IMR-90 (cell line): ENCODE results near the gene ONECUT2. TPM values are rescaled to one million over a fixed set of nuclear protein-coding genes. Genes with fewer than 3 reads are reported as not detected.

Experiments used
- polyA plus RNA-seq, 3 experiments: library from polyadenylated mRNA; depleted of rRNA; stranded (reverse); fragments of >200 nt; gene quantifications; 2 replicates each; pipeline ENCODE4 v1.2.3, GENCODE V29; 2012; ENCODE audit warnings: low replicate concordance in 1 of 3
- total RNA-seq: library from RNA; depleted of rRNA; stranded (reverse); fragments of >200 nt; gene quantifications from 2 replicates; pipeline ENCODE4 v1.2.3, GENCODE V29; 2012; rRNA removed

ONECUT2 gene
- total and polyA plus RNA-seq, 2 of the 4 experiments (the other 2 are of a cell fraction) = under 0.01 to 0.02 TPM

Other genes with a start within 250 kb of the ONECUT2 start
- gene ST8SIA3, start 82.8 kb upstream of the ONECUT2 start, total RNA-seq = not detected in 2 replicates
- not detected in 2 replicates for gene ST8SIA3, start 82.8 kb upstream of the ONECUT2 start, polyA plus RNA-seq (2012; rRNA removed)
- gene FECH, start 151.3 kb downstream of the ONECUT2 start, total RNA-seq = 29.2 and 52.2 TPM in 2 replicates
- 32.3 and 35.3 TPM in 2 replicates for gene FECH, start 151.3 kb downstream of the ONECUT2 start, polyA plus RNA-seq (2012; rRNA removed)
- gene NARS1, start 186.5 kb downstream of the ONECUT2 start, total RNA-seq = 142 and 227 TPM in 2 replicates
- gene NARS1, start 186.5 kb downstream of the ONECUT2 start, polyA plus RNA-seq (2012; rRNA removed) = 89.8 and 110 TPM in 2 replicates